HepG2 (cell line): ENCODE data around the gene ALDH3A2. TPM values are rescaled to one million over a fixed set of nuclear protein-coding genes. Genes with fewer than 3 reads are reported as not detected.

Experiments
- ATAC-seq: fragments of 200-7000 bp; cut with Tn5 transposase; 3 replicates; pipeline ENCODE4 v1.9.1; 2020; ENCODE audit warnings: mild to moderate bottlenecking, moderate library complexity
- Bru-seq: library from RNA; stranded (reverse); fragments of 400-500 nt; gene quantifications from one replicate; lab custom pipeline; 2021; lab: Mats Ljungman, UMichigan
- BruChase-seq, 2 experiments: library from RNA; stranded (reverse); fragments of 400-500 nt; gene quantifications; one replicate each; lab custom pipeline; 2021; lab: Mats Ljungman, UMichigan
- BruUV-seq: library from RNA; stranded (reverse); fragments of 400-500 nt; replicated peaks from 2 replicates; lab custom pipeline; 2021; lab: Mats Ljungman, UMichigan
- CTCF ChIA-PET: fragments of 300-600 bp; formaldehyde crosslinking; extraction: SDS; loops from one replicate; lab custom pipeline; 2021; ENCODE audit warnings: low total read pairs, inconsistent platforms, low intra/inter-chr PET ratio; lab: Yijun Ruan, JAX
- POLR2A ChIA-PET: fragments of 350-600 bp; sonication (Branson Sonifier 250); formaldehyde crosslinking; loops from one replicate; lab custom pipeline; 2020; ENCODE audit warnings: antibody characterized with exemption, inconsistent platforms; lab: Yijun Ruan, JAX
- DNase-seq: peaks from one replicate; pipeline ENCODE4 v3.0.0-alpha.2; 2015; ENCODE audit warnings: low spot score
- FAIRE-seq: peaks from 3 replicates; lab custom pipeline; 2011; peaks lifted over from hg19 to GRCh38; lab: Jason Lieb, UNC
- H2AFZ ChIP-seq: one replicate; pipeline ENCODE4 v1.6.1; 2011; ENCODE audit warnings: low read length, inconsistent platforms
- H3K27ac ChIP-seq: fragments of 300-600 bp; 3 replicates; pipeline ENCODE4 v1.8.0; 2011; ENCODE audit warnings: mixed run types, mild to moderate bottlenecking, mixed read lengths, low read length, inconsistent platforms; ENCODE audit not compliant: insufficient read depth; ENCODE audit errors: extremely low read length
- H3K27me3 ChIP-seq, 2 experiments: fragments of 200-600 bp in 1 of 2; 2 replicates in 1 of 2; 3 replicates in 1 of 2; pipeline versions ENCODE4 v1.6.0 to v1.8.0; 2011; ENCODE audit warnings: low read length in 2 of 2, mild to moderate bottlenecking in 2 of 2, moderate library complexity in 2 of 2, inconsistent platforms in 1 of 2; ENCODE audit not compliant: insufficient read depth in 2 of 2, control insufficient read depth in 1 of 2
- H3K36me3 ChIP-seq, 2 experiments: fragments of 200-600 bp in 1 of 2; replicated peaks in 1 of 2; 2 replicates in 1 of 2; 3 replicates in 1 of 2; pipeline versions ENCODE4 v1.5.1 to v1.8.0; 2011; ENCODE audit warnings: low read length in 2 of 2, inconsistent platforms in 1 of 2; ENCODE audit not compliant: insufficient read depth in 2 of 2, control insufficient read depth in 1 of 2
- H3K4me1 ChIP-seq: 2 replicates; pipeline ENCODE4 v1.5.1; 2012; ENCODE audit warnings: low read length, inconsistent platforms; ENCODE audit not compliant: insufficient read depth
- H3K4me2 ChIP-seq: 2 replicates; pipeline ENCODE4 v1.6.0; 2011; ENCODE audit warnings: low read depth, low read length, inconsistent platforms
- H3K4me3 ChIP-seq, 3 experiments: fragments of 200-600 bp in 1 of 3; sonication (generic), shearing (Covaris generic) in 1 of 3; replicated peaks in 1 of 3; 2 replicates each; pipeline ENCODE4 v1.5.1; 2011 to 2016; ENCODE audit warnings: low read length in 3 of 3, inconsistent platforms in 2 of 3, low read depth in 2 of 3, mild to moderate bottlenecking in 2 of 3, control low read depth in 1 of 3, mixed read lengths in 1 of 3; ENCODE audit not compliant: insufficient read depth in 1 of 3
- H3K79me2 ChIP-seq: one replicate; pipeline ENCODE4 v1.6.1; 2011; ENCODE audit warnings: low read length, inconsistent platforms; ENCODE audit not compliant: insufficient read depth
- H3K9ac ChIP-seq: 2 replicates; pipeline ENCODE4 v1.6.0; 2011; ENCODE audit warnings: mild to moderate bottlenecking, low read depth, low read length, inconsistent platforms; ENCODE audit not compliant: insufficient read depth
- H3K9me3 ChIP-seq: 2 replicates; pipeline ENCODE4 v1.5.1; 2012; ENCODE audit warnings: mild to moderate bottlenecking, low read length
- H4K20me1 ChIP-seq: 2 replicates; pipeline ENCODE4 v1.6.0; 2011; ENCODE audit warnings: inconsistent platforms, mild to moderate bottlenecking, low read length, moderate library complexity; ENCODE audit not compliant: insufficient read depth
- ADNP ChIP-seq: sonication (generic); formaldehyde crosslinking; IDR thresholded peaks from 2 replicates; pipeline ENCODE4 v1.4.0; 2020; ENCODE audit warnings: missing genetic modification reagents
- DRAP1 ChIP-seq: IDR thresholded peaks from 2 replicates; pipeline ENCODE4 v1.6.1; 2016; ENCODE audit warnings: missing genetic modification reagents, missing compliant biosample characterization
- THAP9 ChIP-seq: sonication (generic); formaldehyde crosslinking; IDR thresholded peaks from 2 replicates; pipeline ENCODE4; 2020; ENCODE audit warnings: missing genetic modification reagents, mild to moderate bottlenecking, borderline replicate concordance
- ZNF180 ChIP-seq: sonication (generic); formaldehyde crosslinking; IDR thresholded peaks from 2 replicates; pipeline ENCODE4 v1.4.0; 2020; ENCODE audit warnings: low read depth, missing genetic modification reagents, borderline replicate concordance
- ZNF616 ChIP-seq: sonication (generic); formaldehyde crosslinking; IDR thresholded peaks from 2 replicates; pipeline ENCODE4 v1.5.0; 2020; ENCODE audit warnings: low read depth, mild to moderate bottlenecking, missing genetic modification reagents
- ZNF780A ChIP-seq: sonication (generic); formaldehyde crosslinking; IDR thresholded peaks from 2 replicates; pipeline ENCODE4 v1.8.0; 2022; ENCODE audit warnings: mild to moderate bottlenecking, missing genetic modification reagents, moderate library complexity
- ZUFSP ChIP-seq: sonication (generic); formaldehyde crosslinking; IDR thresholded peaks from 2 replicates; pipeline ENCODE4 v1.9.0; 2021; ENCODE audit warnings: missing genetic modification reagents, mild to moderate bottlenecking, borderline replicate concordance
- WGBS: methylation state at CpG from one replicate; pipeline ENCODE4 v1.1.6; 2017; ENCODE audit warnings: low lambda C conversion rate; 5-methylcytosine and 5-hydroxymethylcytosine counted together
- in situ Hi-C: cut with HindIII; loops from 2 replicates; pipeline ENCODE4 v1.10.0; 2017; ENCODE audit warnings: low pct_unique_long_range_greater_than_20kb; ENCODE audit not compliant: extremely low pct_ligation_motif_present
- intact Hi-C: fragments of 100-400 bp; cut with micrococcal nuclease; formaldehyde crosslinking; loops from one replicate; pipeline ENCODE4 v1.10.0; 2022; ENCODE audit not compliant: unreplicated experiment
- long read RNA-seq, 2 experiments: library from RNA in 1 of 2; library from polyadenylated mRNA in 1 of 2; stranded (forward) in 1 of 2; unstranded in 1 of 2; transcript quantifications; one replicate each; pipeline ENCODE4 v2.0.0, GENCODE V29; 2019 to 2022
- polyA minus RNA-seq, 3 experiments: library from RNA; depleted of rRNA, polyadenylated mRNA; stranded (reverse); fragments of >200 nt; gene quantifications; 2 replicates each; pipeline ENCODE4 v1.2.3, GENCODE V29; 2011; ENCODE audit warnings: low replicate concordance in 1 of 3
- polyA plus RNA-seq, 8 experiments: library from polyadenylated mRNA; depleted of rRNA in 3 of 8; stranded (reverse) in 7 of 8; unstranded in 1 of 8; fragments of >200 nt; fragmentation: Illumina TruSeq in 4 of 8; extraction: Trizol in 4 of 8; gene quantifications; 2 replicates each; pipeline versions ENCODE4 v1.2.1 to v1.2.3, GENCODE V29; 2011 to 2016; ENCODE audit warnings: low read depth in 4 of 8, missing spikeins in 1 of 8, mixed read lengths in 1 of 8; ENCODE audit not compliant: insufficient read depth in 1 of 8
- total RNA-seq, 5 experiments: library from RNA; depleted of rRNA; stranded (reverse); fragments of >200 nt; fragmentation: Illumina TruSeq; extraction: Trizol; gene quantifications; 2 replicates each; pipeline ENCODE4 v1.2.3, GENCODE V29; 2016; ENCODE audit warnings: low read depth in 1 of 5

ALDH3A2 gene
- total RNA-seq (2016; rRNA removed; fragmentation: Illumina TruSeq; extraction: Trizol) (180 and 245 TPM in 2 replicates), polyA plus RNA-seq (2011; rRNA removed) (79.1 and 80.8 TPM in 2 replicates), polyA minus RNA-seq (2011; rRNA and poly(A)+ RNA removed; ENCODE audit: low replicate concordance) (42.9 and 77.2 TPM in 2 replicates), Bru-seq, nascent RNA (percentile 93 among the genes with signal in this experiment), BruChase-seq, experiment 1, labeled RNA remaining after a 6-hour chase (percentile 91 among the genes with signal in this experiment), BruChase-seq, experiment 2, labeled RNA remaining after a 2-hour chase (percentile 89 among the genes with signal in this experiment)
- 28.5 and 29.7 TPM in 2 replicates for total RNA-seq (2016; cell fraction: cytosol; rRNA removed; fragmentation: Illumina TruSeq; extraction: Trizol; ENCODE audit: low read depth)
- total RNA-seq (2016; cell fraction: insoluble cytoplasmic fraction; rRNA removed; fragmentation: Illumina TruSeq; extraction: Trizol) = 175 and 252 TPM in 2 replicates
- total RNA-seq (2016; cell fraction: membrane; rRNA removed; fragmentation: Illumina TruSeq; extraction: Trizol) = 79.3 and 80.3 TPM in 2 replicates
- 120 and 125 TPM in 2 replicates for total RNA-seq (2016; cell fraction: nucleus; rRNA removed; fragmentation: Illumina TruSeq; extraction: Trizol)
- 72.4 and 72.5 TPM in 2 replicates for polyA plus RNA-seq (2011; cell fraction: cytosol; rRNA removed)
- 82.4 and 90.1 TPM in 2 replicates for polyA plus RNA-seq (2011; cell fraction: nucleus; rRNA removed)
- 70.0 and 93.3 TPM in 2 replicates for polyA plus RNA-seq (2012)
- polyA plus RNA-seq (2016; cell fraction: cytosol; fragmentation: Illumina TruSeq; extraction: Trizol; ENCODE audit: low read depth) = 19.4 and 20.8 TPM in 2 replicates
- 213 and 225 TPM in 2 replicates for polyA plus RNA-seq (2016; cell fraction: insoluble cytoplasmic fraction; fragmentation: Illumina TruSeq; extraction: Trizol; ENCODE audit: low read depth)
- 43.5 and 52.2 TPM in 2 replicates for polyA plus RNA-seq (2016; cell fraction: membrane; fragmentation: Illumina TruSeq; extraction: Trizol; ENCODE audit: low read depth)
- polyA plus RNA-seq (2016; cell fraction: nucleus; fragmentation: Illumina TruSeq; extraction: Trizol; ENCODE audit: insufficient read depth, low read depth) = 137 and 153 TPM in 2 replicates
- 64.1 and 78.1 TPM in 2 replicates for polyA minus RNA-seq (2011; cell fraction: cytosol; rRNA and poly(A)+ RNA removed)
- 127 and 128 TPM in 2 replicates for polyA minus RNA-seq (2011; cell fraction: nucleus; rRNA and poly(A)+ RNA removed)
- long read RNA-seq, experiment 1, transcript ALDH3A2-201 (10 exons, 3,928 nt) = major isoform, 125 of 180 reads
- long read RNA-seq, experiment 1, transcript ALDH3A2-210 (1 exons, 3,512 nt) = minor isoform, 9 of 180 reads
- long read RNA-seq, experiment 1, transcript ALDH3A2-225 (9 exons, 1,558 nt) = minor isoform, 5 of 180 reads
- long read RNA-seq, experiment 1, partial matches to known transcripts = 13 of 180 reads
- long read RNA-seq, experiment 1, other reads (novel, unspliced or antisense) = 18 of 180 reads
- long read RNA-seq, experiment 2, transcript ALDH3A2-201 (10 exons, 3,928 nt) = major isoform, 63 of 180 reads
- long read RNA-seq, experiment 2, transcript ALDH3A2-210 (1 exons, 3,512 nt) = minor isoform, 61 of 180 reads
- long read RNA-seq, experiment 2, partial matches to known transcripts = 24 of 180 reads
- long read RNA-seq, experiment 2, other reads (novel, unspliced or antisense) = 24 of 180 reads

- FAIRE-seq (peak; percentile 71), DNase-seq (peak; percentile 95), ATAC-seq (peak; percentile 94)
- H3K27me3 ChIP-seq = no peaks in the 10 kb centered on the region; a peak in 1 of 5 replicates
- peaks cover 47% of the 10 kb centered on the region for H3K79me2 ChIP-seq
- peak within 1 kb of the TSS; percentile 88 for H3K27ac ChIP-seq
- 0% methylated on average over 3 of the region's 71 CpGs for WGBS
- no peaks in the 10 kb centered on the region for H4K20me1 ChIP-seq
- H2AFZ ChIP-seq = no peak within 1 kb of the TSS
- intact Hi-C loops (loop anchor here (1.0 to 10.0 kb wide), 8 partner anchors 12 to 134 kb away; no protein-coding TSS in a partner anchor), in situ Hi-C loops (no loop called here)
- H3K4me1 ChIP-seq = peaks cover 72% of the 10 kb centered on the region
- peaks cover 5 to 16% of the 10 kb centered on the region in 2 experiments; a peak in 4 of 5 replicates for H3K36me3 ChIP-seq
- peak within 1 kb of the TSS; percentile 85 for H3K4me2 ChIP-seq
- peak within 1 kb of the TSS; percentile 86 to 89 (median 86) for H3K4me3 ChIP-seq
- CTCF ChIA-PET = interaction anchor here (1.9 kb wide), 1 partner anchor 24 kb away, joined by 7 read pairs; no protein-coding TSS in a partner anchor
- H3K9ac ChIP-seq = peak within 1 kb of the TSS; percentile 85
- POLR2A ChIA-PET = interaction anchor here (0.7 to 5.3 kb wide), 35 partner anchors 11 to 310 kb away, joined by 3 to 194 read pairs (median 7); partner anchors contain the start of genes ALDH3A1, B9D1, MAPK7 and SLC47A1
- BruUV-seq = TSS peak; percentile 48
- H3K9me3 ChIP-seq = no peaks in the 10 kb centered on the region
- peak; percentile 95 for TF ChIP-seq DRAP1
- TF ChIP-seq ZNF180 (CRISPR knock-in tag) = no peak
- no peak for TF ChIP-seq ZUFSP (CRISPR knock-in tag)
- peak; percentile 89 for TF ChIP-seq THAP9 (CRISPR knock-in tag)
- peak; percentile 97 for TF ChIP-seq ZNF780A (CRISPR knock-in tag)
- TF ChIP-seq ADNP (CRISPR knock-in tag) = no peak
- TF ChIP-seq ZNF616 = peak; percentile 88; the same call in 1 of the 2 replicates
These were observed at the start of gene ALDH3A2 for GRCh38 chr17:19648475-19649273. TSS of gene ALDH3A2 (plus strand) at chr17:19648751. CDS start at chr17:19648972, 221 bp downstream.
